Fibroblast of lung (primary cell): ENCODE measurements around the gene SEC31A. TPM values are rescaled to one million over a fixed set of nuclear protein-coding genes. Genes with fewer than 3 reads are reported as not detected.

Experiments
- DNase-seq, 2 donors: peaks; one replicate each; pipeline versions ENCODE4 v3.0.0 to v3.0.0-alpha.2; 2010; ENCODE audit warnings: low read depth in 2 of 2
- H2AFZ ChIP-seq: 2 replicates; pipeline ENCODE4 v1.5.1; 2012; ENCODE audit warnings: low read length, control low read depth, inconsistent platforms
- H3K27ac ChIP-seq: 2 replicates; pipeline ENCODE4 v1.5.1; 2011; ENCODE audit warnings: low read length, control low read depth; ENCODE audit not compliant: insufficient read depth
- H3K27me3 ChIP-seq: 2 replicates; pipeline ENCODE4 v1.5.1; 2011; ENCODE audit warnings: mild to moderate bottlenecking, low read length; ENCODE audit not compliant: control insufficient read depth, insufficient read depth
- H3K36me3 ChIP-seq: 2 replicates; pipeline ENCODE4 v1.5.1; 2011; ENCODE audit warnings: low read length; ENCODE audit not compliant: control insufficient read depth, insufficient read depth
- H3K4me1 ChIP-seq: 2 replicates; pipeline ENCODE4 v1.5.1; 2011; ENCODE audit warnings: low read length; ENCODE audit not compliant: control insufficient read depth, insufficient read depth; ENCODE audit errors: extremely low read depth
- H3K4me2 ChIP-seq: 2 replicates; pipeline ENCODE4 v1.5.1; 2011; ENCODE audit warnings: low read length, control low read depth; ENCODE audit not compliant: insufficient read depth; ENCODE audit errors: extremely low read depth
- H3K4me3 ChIP-seq, 4 experiments: fragments of 200-600 bp in 1 of 4; sonication (generic) in 1 of 4; replicated peaks in 1 of 4; 2 replicates each; pipeline ENCODE4 v1.5.1; 2011 to 2016; ENCODE audit warnings: low read length in 4 of 4, low read depth in 3 of 4, mild to moderate bottlenecking in 3 of 4, control low read depth in 2 of 4, inconsistent platforms in 1 of 4, mixed read lengths in 1 of 4; ENCODE audit not compliant: insufficient read depth in 1 of 4; ENCODE audit errors: control extremely low read depth in 1 of 4
- H3K79me2 ChIP-seq: 2 replicates; pipeline ENCODE4 v1.5.1; 2012; ENCODE audit warnings: mild to moderate bottlenecking, low read length, inconsistent platforms; ENCODE audit not compliant: control insufficient read depth, insufficient read depth
- H3K9ac ChIP-seq: 2 replicates; pipeline ENCODE4 v1.5.1; 2011; ENCODE audit warnings: mild to moderate bottlenecking, low read length, control low read depth; ENCODE audit not compliant: insufficient read depth
- H3K9me3 ChIP-seq: 2 replicates; pipeline ENCODE4 v1.5.1; 2012; ENCODE audit warnings: low read depth, low read length; ENCODE audit not compliant: control insufficient read depth, insufficient read depth
- H4K20me1 ChIP-seq: 2 replicates; pipeline ENCODE4 v1.5.1; 2011; ENCODE audit warnings: low read length; ENCODE audit not compliant: control insufficient read depth, insufficient read depth; ENCODE audit errors: extremely low read depth
- EZH2 ChIP-seq: IDR thresholded peaks from 2 replicates; pipeline ENCODE4 v1.5.1; 2012; ENCODE audit warnings: low read length, control low read depth, mild to moderate bottlenecking; ENCODE audit errors: missing control alignments
- polyA plus RNA-seq, 2 donors: library from polyadenylated mRNA; depleted of rRNA in 1 of 2; stranded (reverse) in 1 of 2; unstranded in 1 of 2; fragments of >200 nt; gene quantifications; 2 replicates each; pipeline ENCODE4 v1.2.1, GENCODE V29; 2011 to 2012; ENCODE audit warnings: missing spikeins in 1 of 2
- total RNA-seq: library from RNA; depleted of rRNA; stranded (reverse); fragments of >200 nt; gene quantifications from 2 replicates; pipeline ENCODE4 v1.2.1, GENCODE V29; 2014
- TF ChIP-seq, protein P1 (sequence below), 2 donors: IDR thresholded peaks in 1 of 2; conservative IDR thresholded peaks in 1 of 2; 1 replicate in 1 of 2; 2 replicates in 1 of 2; pipeline ENCODE4 v1.5.1; 2011 to 2012; ENCODE audit warnings: low read length in 2 of 2, control low read depth in 1 of 2, inconsistent platforms in 1 of 2, low read depth in 1 of 2, mild to moderate bottlenecking in 1 of 2

The SEC31A gene
- total and polyA plus RNA-seq, 2 donors (not counting 1 experiment from before 2014, with no cell fraction given), result 342 to 472 TPM

DNA sequence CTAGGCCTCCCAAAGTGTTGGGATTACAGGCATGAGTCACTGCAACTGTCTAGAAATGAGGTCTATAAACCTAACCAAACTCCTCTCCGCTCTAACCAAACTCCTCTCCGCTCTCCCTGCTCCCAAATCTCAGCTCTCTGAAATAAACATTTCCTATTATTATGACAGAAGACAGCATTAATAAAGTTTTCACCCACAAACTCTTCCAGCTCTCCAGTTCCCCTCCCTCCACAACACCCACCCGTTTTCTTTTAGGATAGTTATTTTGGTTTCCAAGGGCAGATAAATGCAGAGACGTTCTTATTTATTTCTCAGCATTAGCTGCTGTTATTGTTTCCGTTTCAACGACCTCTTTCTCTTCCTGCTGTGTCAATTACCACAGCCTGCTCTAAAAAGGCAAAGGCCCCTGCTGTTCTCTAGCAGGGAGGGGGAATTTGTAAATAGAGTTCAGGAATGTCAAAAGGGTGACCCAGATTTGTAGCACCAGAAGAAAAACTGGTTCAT is 79.1 kb downstream of the SEC31A start:
- Histone ChIP-seq H3K27ac (no peak overlapping the region), H3K36me3 (no peaks in the 10 kb centered on the region), H3K4me2 (no peak overlapping the region), H3K9ac (no peak overlapping the region), H3K79me2 (no peaks in the 10 kb centered on the region), H3K4me1 (no peaks in the 10 kb centered on the region), H3K27me3 (no peaks in the 10 kb centered on the region), H2AFZ (no peak overlapping the region), H3K9me3 (no peaks in the 10 kb centered on the region), H4K20me1 (no peaks in the 10 kb centered on the region), H3K4me3 (no peak overlapping the region)
- peak; percentile 22 to 48 for DNase-seq
- no peak for TF ChIP-seq EZH2
- TF ChIP-seq, protein P1, sequence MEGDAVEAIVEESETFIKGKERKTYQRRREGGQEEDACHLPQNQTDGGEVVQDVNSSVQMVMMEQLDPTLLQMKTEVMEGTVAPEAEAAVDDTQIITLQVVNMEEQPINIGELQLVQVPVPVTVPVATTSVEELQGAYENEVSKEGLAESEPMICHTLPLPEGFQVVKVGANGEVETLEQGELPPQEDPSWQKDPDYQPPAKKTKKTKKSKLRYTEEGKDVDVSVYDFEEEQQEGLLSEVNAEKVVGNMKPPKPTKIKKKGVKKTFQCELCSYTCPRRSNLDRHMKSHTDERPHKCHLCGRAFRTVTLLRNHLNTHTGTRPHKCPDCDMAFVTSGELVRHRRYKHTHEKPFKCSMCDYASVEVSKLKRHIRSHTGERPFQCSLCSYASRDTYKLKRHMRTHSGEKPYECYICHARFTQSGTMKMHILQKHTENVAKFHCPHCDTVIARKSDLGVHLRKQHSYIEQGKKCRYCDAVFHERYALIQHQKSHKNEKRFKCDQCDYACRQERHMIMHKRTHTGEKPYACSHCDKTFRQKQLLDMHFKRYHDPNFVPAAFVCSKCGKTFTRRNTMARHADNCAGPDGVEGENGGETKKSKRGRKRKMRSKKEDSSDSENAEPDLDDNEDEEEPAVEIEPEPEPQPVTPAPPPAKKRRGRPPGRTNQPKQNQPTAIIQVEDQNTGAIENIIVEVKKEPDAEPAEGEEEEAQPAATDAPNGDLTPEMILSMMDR (conservative IDR thresholded peaks at IDR 0.05 in 1 of 2, IDR thresholded peaks at IDR 0.05 in 1 of 2; ENCODE audit: low read depth in 1 of 2, low read length in 2 of 2), result no peak

DNA sequence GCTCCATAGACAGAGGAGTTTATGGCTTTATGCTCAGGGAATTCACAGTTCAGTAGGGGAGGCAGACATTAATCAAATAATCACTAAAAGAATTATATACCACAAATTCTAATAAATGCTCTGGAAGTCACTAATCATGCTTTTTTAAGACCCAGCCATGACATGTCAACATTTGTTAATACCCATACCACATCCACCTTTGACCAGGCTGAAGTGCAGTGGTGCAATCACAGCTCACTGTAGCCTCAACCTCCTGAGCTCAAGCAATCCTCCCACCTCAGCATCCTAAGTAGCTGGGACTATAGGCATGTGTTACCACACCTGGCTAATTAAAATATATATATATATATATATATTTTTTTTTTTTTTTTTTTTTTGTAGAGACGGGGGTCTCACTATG is 79.6 kb downstream of the SEC31A start:
- no peaks in the 10 kb centered on the region for H4K20me1 ChIP-seq
- H3K4me3 ChIP-seq, result no peak overlapping the region
- no peak for DNase-seq
- no peaks in the 10 kb centered on the region for H3K36me3 ChIP-seq
- H2AFZ ChIP-seq, result no peak overlapping the region
- no peaks in the 10 kb centered on the region for H3K27me3 ChIP-seq
- no peak for TF ChIP-seq EZH2
- TF ChIP-seq, protein P1 (conservative IDR thresholded peaks at IDR 0.05 in 1 of 2, IDR thresholded peaks at IDR 0.05 in 1 of 2; ENCODE audit: low read depth in 1 of 2, low read length in 2 of 2), result no peak
- H3K79me2 ChIP-seq, result no peaks in the 10 kb centered on the region
- H3K9ac ChIP-seq, result no peak overlapping the region
- no peaks in the 10 kb centered on the region for H3K9me3 ChIP-seq
- no peak overlapping the region for H3K4me2 ChIP-seq
- H3K4me1 ChIP-seq, result no peaks in the 10 kb centered on the region
- H3K27ac ChIP-seq, result no peak overlapping the region

DNA sequence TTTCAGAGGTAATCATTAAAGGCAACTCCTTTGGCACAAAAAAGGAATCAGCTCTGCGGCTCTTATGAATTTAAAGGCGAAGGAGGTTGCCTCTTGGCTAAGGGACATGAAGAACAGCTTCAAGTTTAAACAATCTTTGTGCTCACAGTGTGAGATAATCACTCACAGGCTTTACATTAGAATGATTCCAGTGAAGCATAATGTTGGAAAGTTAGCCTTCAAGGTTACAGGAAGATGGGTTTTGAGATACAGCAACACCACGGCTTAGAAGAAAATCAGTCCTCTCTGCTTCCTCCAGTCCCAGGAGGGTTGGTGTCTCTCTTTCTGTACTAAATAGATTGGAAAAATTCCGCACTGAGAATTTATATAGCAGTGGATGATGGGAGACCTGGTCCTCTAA is 80.8 kb downstream of the SEC31A start:
- no peaks in the 10 kb centered on the region for H3K79me2 ChIP-seq
- H4K20me1 ChIP-seq, result no peaks in the 10 kb centered on the region
- H3K27me3 ChIP-seq, result no peaks in the 10 kb centered on the region
- no peak overlapping the region for H3K9ac ChIP-seq
- DNase-seq, result no peak
- no peak overlapping the region for H3K4me2 ChIP-seq
- no peaks in the 10 kb centered on the region for H3K9me3 ChIP-seq
- H3K4me3 ChIP-seq, result no peak overlapping the region
- H3K4me1 ChIP-seq, result no peaks in the 10 kb centered on the region
- H3K36me3 ChIP-seq, result no peaks in the 10 kb centered on the region
- H2AFZ ChIP-seq, result no peak overlapping the region
- H3K27ac ChIP-seq, result no peak overlapping the region
- TF ChIP-seq, protein P1 (conservative IDR thresholded peaks at IDR 0.05 in 1 of 2, IDR thresholded peaks at IDR 0.05 in 1 of 2; ENCODE audit: low read depth in 1 of 2, low read length in 2 of 2), result no peak
- no peak for TF ChIP-seq EZH2
